Mucosa of gallbladder (tissue), 1 donor: ENCODE measurements around the gene BBS9. TPM values are rescaled to one million over a fixed set of nuclear protein-coding genes. Genes with fewer than 3 reads are reported as not detected.
"Not testable (repeated sequence)": the region's sequence is repeated elsewhere in the genome, so short reads cannot be mapped to it uniquely, and the experiment has no call there.

Experiments
- DNase-seq: peaks from one replicate; pipeline ENCODE4 v3.0.0-alpha.2; 2020; ENCODE audit warnings: low spot score
- total RNA-seq: library from RNA; stranded (reverse); gene quantifications from one replicate; pipeline ENCODE4 v1.2.1, GENCODE V29; 2021
- donor health status: DM: no; HTN: no; CAD: no.

The BBS9 gene
- total RNA-seq, 1 donor from 2014 or later = 24.3 TPM

DNA sequence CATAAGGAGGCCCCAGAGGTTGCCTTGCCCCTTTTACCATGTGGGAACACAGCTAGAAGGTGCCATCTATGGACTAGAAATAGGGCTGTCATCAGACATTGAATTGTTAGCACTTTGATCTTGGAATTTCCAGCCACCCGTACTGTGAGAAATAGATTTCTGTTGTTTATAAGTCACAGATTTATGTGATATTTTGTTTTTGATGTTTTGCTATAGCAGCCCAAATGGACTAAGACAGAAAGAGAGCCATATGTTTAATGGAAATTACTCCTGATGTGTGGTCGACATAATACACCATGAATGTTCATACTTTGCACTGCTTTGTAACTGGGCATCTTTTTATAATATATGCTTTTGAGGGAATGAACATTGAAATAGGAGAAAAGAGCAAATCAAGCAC lies 302.2 kb downstream of the BBS9 start:
- no peak for DNase-seq

DNA sequence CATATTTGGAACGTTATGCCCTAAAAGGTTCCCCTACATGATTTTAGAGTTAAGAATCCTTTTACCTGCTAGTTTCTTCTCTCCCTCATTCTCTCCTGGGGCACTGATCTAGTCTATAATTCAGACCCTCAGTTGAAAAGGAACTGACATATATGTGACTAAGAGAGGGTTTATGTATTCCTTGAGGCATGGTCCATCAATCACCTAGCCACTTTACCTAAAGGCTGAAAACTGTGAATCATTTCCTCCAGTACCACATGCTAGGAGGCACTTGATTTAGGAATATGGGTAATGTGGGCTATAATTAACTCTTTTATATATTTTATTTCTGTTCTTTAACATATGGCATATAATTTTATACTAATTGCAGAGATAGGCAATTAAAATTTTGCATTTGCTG lies 303.5 kb downstream of the BBS9 start:
- no peak for DNase-seq

DNA sequence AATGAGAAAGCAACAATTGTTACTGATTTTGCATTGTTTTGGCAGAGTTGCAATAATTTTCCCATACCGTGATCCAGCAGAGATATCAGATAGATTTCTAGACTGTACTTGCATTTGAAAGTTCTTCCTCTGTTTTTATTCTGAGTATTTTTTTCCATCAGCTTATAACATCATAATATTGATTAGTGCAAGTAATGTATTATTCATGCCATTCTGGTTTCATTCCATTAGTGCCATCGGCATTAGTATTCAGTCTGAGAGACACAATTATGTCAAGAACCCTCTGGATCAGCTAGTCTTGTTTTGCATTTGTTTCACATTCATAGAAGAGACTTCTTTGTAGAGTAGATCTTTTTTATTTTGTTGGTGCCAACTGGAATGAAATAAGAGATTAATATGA lies 304.0 kb downstream of the BBS9 start:
- no peak for DNase-seq

- peak; percentile 38 for DNase-seq
Observed at GRCh38 chr7:33444511-33444910, 315.1 kb downstream of the BBS9 start.

DNA sequence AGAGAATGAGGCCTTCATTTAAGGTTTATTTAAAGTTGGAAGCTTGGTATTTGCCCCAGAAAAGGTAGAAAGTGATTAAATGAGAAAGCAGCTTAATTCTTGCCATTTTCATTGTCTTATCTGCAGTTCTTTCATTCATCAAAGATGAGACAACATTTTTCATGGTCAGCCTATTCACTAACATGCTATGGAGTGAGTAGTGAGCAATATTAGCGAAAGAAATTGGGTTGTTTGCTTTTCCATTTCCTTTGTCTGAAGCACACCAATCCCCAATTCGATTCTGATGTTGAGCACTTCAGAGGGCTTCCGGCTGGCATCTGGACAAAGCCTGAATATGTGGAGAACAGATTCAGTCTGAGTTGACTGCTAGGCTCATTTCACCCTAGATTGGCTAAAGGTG lies 317.2 kb downstream of the BBS9 start:
- DNase-seq = no peak

- no peak for DNase-seq
Observed at GRCh38 chr7:33448035-33448434, 318.7 kb downstream of the BBS9 start.

DNA sequence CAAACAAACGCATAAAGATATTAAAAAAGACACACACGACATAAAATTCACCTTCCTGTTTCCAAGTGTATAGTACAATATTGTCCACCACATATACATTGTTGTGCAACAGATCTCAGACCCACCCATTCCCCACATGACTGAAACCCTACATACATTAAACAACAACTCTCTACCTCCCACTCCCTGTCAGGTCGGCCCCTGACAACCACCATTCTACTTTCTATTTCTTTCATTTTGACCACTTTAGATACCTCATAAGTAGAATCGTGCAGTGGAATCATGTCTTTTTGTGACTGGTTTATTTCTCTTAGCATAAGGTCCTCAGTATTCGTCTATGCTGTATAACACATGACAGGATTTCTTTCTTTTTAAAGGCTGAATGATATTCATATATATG lies 320.5 kb downstream of the BBS9 start:
- no peak for DNase-seq

DNA sequence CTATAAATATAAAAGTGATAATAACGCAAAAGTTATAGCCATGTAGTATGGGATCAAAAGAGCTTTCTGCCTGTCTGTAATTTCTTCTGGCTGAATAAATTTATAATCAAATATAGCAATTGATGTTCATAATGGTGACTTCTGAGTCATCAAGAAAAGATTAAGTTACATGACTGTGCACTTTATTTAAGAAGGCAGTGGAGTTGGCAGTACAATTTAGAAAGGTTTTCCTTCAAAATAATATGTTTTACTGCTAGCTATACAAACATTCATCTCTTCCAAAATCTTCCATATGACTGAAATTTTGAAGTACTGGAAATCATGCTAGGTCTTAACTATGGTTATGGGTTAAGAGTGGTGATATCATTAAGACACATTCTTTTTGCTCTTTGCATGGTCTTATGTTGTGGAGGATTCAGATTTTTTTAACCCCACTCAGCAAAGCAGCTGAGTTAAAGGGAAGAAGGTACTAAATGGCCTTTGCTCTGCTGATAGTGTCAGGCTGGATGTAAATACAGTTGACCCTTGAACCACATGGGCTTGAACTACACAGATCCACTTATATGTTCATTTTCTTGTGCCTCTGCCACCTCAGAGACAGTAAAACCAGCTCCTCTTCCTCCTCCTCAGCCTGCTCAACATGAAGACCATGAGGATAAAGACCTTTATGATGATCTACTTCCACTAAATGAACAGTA lies 323.6 kb downstream of the BBS9 start:
- DNase-seq = no peak

- no peak for DNase-seq
Observed at GRCh38 chr7:33457039-33457438, 327.7 kb downstream of the BBS9 start.

- no peak for DNase-seq
Observed at GRCh38 chr7:33458581-33458980, 329.2 kb downstream of the BBS9 start.

GRCh38 chr7:33459340-33459751 lies 330.0 kb downstream of the BBS9 start:
- DNase-seq = no peak

- DNase-seq = no peak
Observed at GRCh38 chr7:33463131-33463530, 333.8 kb downstream of the BBS9 start.

GRCh38 chr7:33466203-33466602 lies 336.8 kb downstream of the BBS9 start:
- DNase-seq = no peak

- DNase-seq = no peak
Observed at GRCh38 chr7:33471636-33472242, 342.4 kb downstream of the BBS9 start.

GRCh38 chr7:33472348-33473025 lies 343.1 kb downstream of the BBS9 start:
- no peak for DNase-seq

GRCh38 chr7:33477719-33478480 lies 348.5 kb downstream of the BBS9 start:
- DNase-seq = no peak

GRCh38 chr7:33484476-33484875 lies 355.1 kb downstream of the BBS9 start:
- DNase-seq = not testable (repeated sequence)

DNA sequence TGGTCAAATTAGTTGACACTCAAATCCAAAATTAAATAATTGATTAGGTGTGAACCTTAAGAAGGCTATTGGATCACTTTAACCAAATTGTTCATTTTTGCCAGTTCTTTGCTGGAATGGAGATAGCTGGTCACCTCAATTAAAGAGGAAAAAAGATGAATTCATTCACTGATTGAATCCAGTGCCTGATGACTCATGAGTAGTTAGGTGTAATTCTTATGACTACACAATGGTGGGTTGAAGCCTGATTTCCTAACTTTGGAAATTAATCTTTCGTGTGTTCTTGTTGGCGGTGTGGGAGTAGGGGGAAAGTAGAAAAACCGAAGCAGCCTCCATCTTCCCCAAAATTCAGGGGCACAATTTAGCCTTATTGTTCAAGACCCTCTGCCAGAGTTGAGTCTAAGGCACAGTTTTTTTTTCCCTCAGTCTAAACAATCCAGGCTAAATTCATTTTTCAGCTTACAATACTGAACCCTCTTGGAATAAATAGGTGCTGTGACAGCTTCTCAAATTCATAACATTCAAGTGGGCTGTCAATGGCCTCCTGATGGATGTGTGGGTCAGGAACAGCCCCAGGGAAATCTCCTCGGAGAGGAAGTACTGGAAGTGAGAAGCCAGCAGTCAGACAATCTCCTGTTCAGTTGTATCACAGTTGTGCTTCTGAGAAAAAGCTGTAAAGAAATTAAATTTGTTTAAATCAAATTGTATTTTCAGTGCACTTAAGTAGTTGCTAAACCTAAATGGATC lies 356.6 kb downstream of the BBS9 start:
- no peak for DNase-seq

DNA sequence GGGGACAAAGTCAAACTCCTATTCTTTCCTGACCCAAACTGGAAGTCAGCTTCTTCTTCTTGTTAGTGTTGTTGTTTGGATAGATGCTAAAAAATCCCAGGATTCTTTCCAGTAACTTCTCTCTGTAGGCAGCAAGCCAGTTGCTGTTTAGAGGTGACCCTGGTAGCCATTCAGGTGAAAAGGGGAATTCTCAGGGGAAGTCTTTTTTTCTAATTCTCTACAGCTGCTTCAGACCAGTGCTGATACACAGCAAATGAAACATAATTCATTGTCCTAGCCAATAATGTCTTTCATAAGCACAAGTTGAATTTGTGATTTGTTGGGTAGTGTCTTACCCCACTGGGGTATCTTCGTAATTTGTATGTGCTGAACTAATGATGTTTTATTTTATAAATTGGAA lies 357.3 kb downstream of the BBS9 start:
- no peak for DNase-seq

GRCh38 chr7:33487998-33488682 lies 358.8 kb downstream of the BBS9 start:
- DNase-seq = no peak

GRCh38 chr7:33494474-33494873 lies 365.1 kb downstream of the BBS9 start:
- no peak for DNase-seq
